ENCODE results near the gene IKZF2. TPM values are rescaled to one million over a fixed set of nuclear protein-coding genes. Genes with fewer than 3 reads are reported as not detected.

Gene IKZF2
- total RNA-seq, 1 experiment from 2014 or later: 0.97 TPM

DNA sequence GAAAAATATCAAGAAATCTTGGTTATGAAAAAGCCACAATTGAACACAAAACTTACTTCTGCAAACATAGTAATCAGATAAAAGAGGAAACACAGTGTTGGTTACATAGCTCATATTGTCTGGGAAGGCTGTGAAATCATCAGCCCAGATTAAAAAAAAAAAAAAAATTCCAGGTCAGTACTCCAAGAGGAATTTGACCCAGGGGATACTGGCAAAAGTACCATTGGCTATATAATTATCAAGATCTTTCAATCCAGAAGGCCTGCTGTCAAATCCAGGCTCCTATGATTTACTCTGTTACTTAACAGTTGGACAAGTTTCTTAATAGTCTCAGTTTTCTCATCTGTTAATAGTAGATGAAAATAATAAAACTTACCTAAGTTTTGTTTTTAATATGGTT, 12.9 kb upstream of the IKZF2 start:
- DNase-seq: no peak
- no peaks in the 10 kb centered on the region for H3K36me3 ChIP-seq (replicated peaks; ENCODE audit: control insufficient read depth, insufficient read depth, low read length)
- no peak overlapping the region for H3K4me3 ChIP-seq (ENCODE audit: insufficient read depth, low read depth, low read length)
- H3K27me3 ChIP-seq (ENCODE audit: control insufficient read depth, insufficient read depth, low read length): no peaks in the 10 kb centered on the region

DNA sequence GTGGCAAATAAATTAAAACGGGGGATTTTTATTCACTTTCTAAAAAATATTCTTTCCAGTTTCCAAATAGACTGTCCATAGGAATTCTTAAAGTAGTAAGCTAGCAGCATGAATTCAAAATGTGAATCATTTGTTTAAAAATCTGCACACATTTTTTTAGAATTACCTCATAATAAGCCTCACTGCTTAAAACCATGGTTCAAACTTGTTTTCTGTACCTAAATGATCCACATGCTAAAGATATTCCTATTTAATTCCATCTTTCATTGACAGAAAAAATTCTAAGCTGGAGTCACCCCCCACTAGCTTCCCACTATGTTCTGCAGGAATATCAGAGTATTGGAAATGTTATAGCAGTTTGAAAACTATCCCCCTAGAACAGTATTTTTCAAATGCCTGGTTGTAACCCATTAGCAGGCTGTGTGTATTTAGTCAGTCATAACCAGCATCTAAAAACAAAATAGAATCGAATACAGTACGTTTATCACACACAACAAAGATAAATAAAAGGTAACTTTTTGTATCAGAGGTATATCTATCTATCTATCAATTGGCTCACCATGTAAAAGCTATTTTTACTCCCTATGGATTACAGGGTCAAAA, 11.2 kb upstream of the IKZF2 start:
- Histone ChIP-seq H3K4me3 (ENCODE audit: insufficient read depth, low read depth, low read length) (no peak overlapping the region), H3K27me3 (ENCODE audit: control insufficient read depth, insufficient read depth, low read length) (no peaks in the 10 kb centered on the region), H3K36me3 (replicated peaks; ENCODE audit: control insufficient read depth, insufficient read depth, low read length) (no peaks in the 10 kb centered on the region)
- no peak for DNase-seq

DNA sequence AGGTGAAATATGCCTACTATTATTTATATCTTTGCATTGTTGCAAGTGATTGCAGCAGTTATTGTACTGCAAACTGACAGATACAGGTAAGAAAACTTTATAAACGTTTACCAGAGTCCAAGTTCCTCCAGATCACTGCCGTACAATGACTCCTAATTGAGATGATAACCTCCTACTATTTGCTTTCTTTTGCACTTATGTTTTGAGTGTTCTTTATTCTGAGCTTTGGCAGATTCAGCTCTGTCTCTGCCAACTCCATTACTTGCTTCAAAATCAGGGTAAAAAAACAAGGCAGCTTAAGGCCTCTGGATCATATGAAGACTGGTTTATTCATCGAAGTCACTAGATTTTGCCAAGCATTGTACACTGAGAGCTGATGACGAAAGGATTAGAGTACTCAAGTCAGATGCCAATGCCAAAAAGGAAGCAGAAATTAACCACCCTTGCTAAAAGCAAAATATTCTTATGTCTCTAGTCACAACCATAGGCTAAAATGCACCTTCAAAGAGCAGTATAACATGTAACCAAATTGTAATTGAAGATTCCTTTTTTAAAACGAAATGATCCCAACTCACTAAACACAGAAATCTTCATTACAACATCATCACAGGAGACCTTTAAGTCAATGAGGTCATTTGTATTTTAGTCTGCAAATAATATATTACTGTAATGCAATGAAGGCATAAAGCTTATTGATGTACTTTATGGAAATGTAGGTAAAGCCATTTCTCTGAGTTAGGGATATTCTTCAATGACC, 10.5 kb upstream of the IKZF2 start:
- no peaks in the 10 kb centered on the region for H3K27me3 ChIP-seq (ENCODE audit: control insufficient read depth, insufficient read depth, low read length)
- no peaks in the 10 kb centered on the region for H3K36me3 ChIP-seq (replicated peaks; ENCODE audit: control insufficient read depth, insufficient read depth, low read length)
- no peak overlapping the region for H3K4me3 ChIP-seq (ENCODE audit: insufficient read depth, low read depth, low read length)
- DNase-seq: no peak

DNA sequence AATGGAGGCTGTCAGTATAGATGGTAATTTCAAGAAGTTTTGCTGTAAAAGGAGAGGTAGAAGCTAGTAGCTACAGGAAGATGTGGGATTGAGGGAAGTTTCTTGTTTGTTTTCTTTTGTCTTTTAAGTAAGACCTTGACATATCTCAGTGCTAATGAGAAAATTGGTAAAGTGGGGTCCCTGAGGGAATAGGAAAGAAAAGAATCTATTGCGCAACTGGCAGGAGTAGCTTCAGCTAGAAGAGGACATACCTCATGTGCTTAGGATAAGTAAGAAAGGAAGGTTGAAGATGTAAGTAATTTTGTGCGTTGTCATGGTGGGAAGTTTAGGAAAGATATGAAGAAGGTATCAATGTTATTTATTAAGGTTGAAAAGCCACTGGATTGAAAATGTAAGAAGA, 8.4 kb upstream of the IKZF2 start:
- Histone ChIP-seq H3K36me3 (replicated peaks; ENCODE audit: control insufficient read depth, insufficient read depth, low read length) (no peaks in the 10 kb centered on the region), H3K4me3 (ENCODE audit: insufficient read depth, low read depth, low read length) (no peak overlapping the region), H3K27me3 (ENCODE audit: control insufficient read depth, insufficient read depth, low read length) (no peaks in the 10 kb centered on the region)
- no peak for DNase-seq

DNA sequence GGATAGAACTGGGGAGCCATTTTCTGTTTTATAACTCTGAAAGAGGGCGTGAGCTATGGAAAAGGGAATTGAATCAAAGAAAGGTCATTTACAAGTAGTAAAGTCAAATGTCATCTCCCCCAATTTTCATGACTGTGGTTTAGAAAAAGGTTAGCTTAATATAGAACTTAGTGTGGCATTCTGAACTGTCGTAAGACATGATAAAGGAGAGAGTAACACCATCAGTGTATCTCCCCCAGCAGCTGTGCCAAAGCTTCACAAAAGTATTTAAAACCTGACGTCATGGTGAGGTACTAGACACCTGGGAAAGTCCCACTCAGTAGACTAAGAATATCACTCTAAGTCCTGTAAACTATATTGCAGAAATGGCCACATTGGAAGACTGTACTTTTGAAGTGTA, 5.8 kb upstream of the IKZF2 start:
- peaks cover 4% of the 10 kb centered on the region; the same call in 1 of the 2 replicates for H3K27me3 ChIP-seq (ENCODE audit: control insufficient read depth, insufficient read depth, low read length)
- DNase-seq: no peak
- H3K36me3 ChIP-seq (replicated peaks; ENCODE audit: control insufficient read depth, insufficient read depth, low read length): no peaks in the 10 kb centered on the region
- H3K4me3 ChIP-seq (ENCODE audit: insufficient read depth, low read depth, low read length): no peak overlapping the region

DNA sequence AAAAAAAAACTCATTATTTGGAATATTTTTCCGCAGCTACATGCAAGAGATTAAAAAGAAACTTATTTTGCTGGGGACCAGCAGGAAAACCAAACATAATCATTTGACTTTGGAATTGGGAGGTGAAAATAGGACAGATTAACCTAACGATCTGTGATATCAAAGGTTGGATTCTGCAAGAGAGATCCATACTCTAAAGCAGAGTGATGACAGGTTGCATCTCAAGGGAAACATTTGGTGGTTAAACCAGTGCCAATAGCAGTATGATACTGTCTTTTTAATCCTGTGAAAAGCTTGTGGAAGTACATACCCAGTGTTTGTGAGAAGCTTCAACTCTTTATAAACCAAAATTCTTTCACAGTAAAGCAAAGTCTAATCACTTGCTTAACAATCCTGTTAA, 5.3 kb upstream of the IKZF2 start:
- Histone ChIP-seq H3K36me3 (replicated peaks; ENCODE audit: control insufficient read depth, insufficient read depth, low read length) (no peaks in the 10 kb centered on the region), H3K27me3 (ENCODE audit: control insufficient read depth, insufficient read depth, low read length) (peaks cover 4% of the 10 kb centered on the region; the same call in 1 of the 2 replicates), H3K4me3 (ENCODE audit: insufficient read depth, low read depth, low read length) (no peak overlapping the region)
- no peak for DNase-seq

DNA sequence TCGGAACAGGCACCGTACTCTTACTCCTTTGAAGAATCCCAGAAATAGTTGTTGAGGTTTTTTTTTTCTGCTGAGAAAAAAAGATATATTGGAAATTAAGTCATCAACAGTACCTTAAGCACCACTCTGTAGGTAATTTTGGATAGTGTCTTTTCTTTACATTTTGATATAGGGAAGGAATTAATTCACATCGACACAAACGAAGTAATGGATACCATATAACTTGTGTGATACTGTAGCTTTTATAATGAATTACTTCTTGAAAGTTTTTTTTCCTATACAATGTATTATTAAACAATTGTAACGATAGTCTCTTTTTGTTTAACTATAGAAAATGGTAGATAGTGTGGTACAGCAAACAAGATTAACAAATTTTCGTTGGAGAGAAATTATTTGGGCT, 1.5 kb upstream of the IKZF2 start:
- Histone ChIP-seq H3K27me3 (ENCODE audit: control insufficient read depth, insufficient read depth, low read length) (peaks cover 4% of the 10 kb centered on the region; the same call in 1 of the 2 replicates), H3K4me3 (ENCODE audit: insufficient read depth, low read depth, low read length) (no peak overlapping the region; the same call in 1 of the 2 replicates), H3K36me3 (replicated peaks; ENCODE audit: control insufficient read depth, insufficient read depth, low read length) (no peaks in the 10 kb centered on the region)
- no peak for DNase-seq

DNA sequence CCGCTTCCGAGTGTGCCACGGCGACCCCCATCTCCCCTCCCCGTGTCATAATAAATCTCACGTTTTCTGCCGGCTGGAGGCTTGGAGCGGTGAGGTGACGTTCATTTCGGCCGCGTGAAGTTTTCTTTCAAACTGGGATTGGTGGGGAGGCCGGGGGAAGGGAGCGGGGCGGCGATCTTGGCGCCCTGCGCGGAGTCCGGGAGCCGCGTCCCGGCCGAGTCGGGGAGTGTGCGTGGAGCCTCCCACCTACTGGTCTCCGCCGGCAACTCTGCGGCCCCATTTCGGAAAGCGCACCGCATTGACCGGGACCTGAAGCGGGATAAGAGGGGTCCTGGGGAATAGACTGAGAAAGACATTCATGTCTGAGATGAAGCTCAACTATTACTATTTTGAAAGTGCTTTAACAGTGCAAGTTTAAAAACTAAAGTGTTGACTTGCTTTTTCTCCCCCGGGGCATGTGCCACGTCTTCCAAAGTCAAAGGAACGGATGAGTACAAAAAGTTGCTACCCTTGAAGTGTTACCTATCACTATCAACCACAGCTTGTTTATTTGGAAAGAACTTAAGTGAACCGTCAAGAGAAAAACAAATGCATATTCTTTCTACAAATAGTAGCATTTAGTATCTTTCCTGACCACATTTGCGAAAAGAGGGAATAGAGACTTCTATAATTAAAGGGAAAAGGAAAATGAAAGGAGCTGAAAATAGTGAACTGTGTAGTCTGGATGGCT, 818 bp upstream of the IKZF2 start:
- DNase-seq: peak; percentile 58
- Histone ChIP-seq H3K27me3 (ENCODE audit: control insufficient read depth, insufficient read depth, low read length) (peaks cover 4% of the 10 kb centered on the region; the same call in 1 of the 2 replicates), H3K36me3 (replicated peaks; ENCODE audit: control insufficient read depth, insufficient read depth, low read length) (no peaks in the 10 kb centered on the region), H3K4me3 (ENCODE audit: insufficient read depth, low read depth, low read length) (peak overlapping the region; percentile 67)

DNA sequence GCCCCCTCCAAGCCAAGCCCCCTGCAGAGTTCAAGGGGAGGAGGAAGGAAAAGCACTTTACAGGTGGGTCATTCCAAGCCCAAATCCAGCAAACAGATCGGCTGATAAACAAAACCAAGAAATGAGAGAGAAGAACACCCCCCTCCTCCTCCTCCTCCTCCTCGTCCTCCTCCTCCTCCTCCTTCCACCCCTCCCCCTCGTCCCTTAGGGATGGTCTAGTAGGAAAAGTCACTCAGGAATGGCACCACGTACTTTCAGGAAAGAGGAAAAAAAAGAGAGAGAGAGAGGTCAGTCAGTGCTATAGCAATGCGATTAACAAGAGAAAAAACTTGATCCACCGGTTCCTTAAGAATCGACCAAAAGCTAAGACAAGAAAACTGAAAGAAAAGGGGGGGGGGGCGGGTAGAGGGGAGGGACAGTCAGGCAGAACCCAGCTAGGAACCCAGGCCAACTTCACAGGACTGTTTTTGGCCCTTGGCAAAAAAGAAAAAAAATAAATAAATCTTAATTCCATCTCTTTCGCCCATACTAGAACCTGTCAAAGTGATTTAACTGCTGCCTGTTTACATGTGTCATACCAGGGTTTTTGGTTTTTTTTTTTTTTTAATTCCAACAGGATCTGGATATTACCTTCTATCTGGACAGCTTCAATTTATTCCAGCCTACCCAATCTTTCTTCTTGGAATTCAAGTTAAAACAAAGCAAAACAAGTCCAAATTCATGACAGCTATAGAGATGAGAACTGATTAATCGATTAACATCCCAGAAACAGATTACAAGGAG, 906 bp downstream of the IKZF2 start:
- Histone ChIP-seq H3K4me3 (ENCODE audit: insufficient read depth, low read depth, low read length) (peak overlapping the region; percentile 67), H3K27me3 (ENCODE audit: control insufficient read depth, insufficient read depth, low read length) (peaks cover 4% of the 10 kb centered on the region; the same call in 1 of the 2 replicates), H3K36me3 (replicated peaks; ENCODE audit: control insufficient read depth, insufficient read depth, low read length) (no peaks in the 10 kb centered on the region)
- peak; percentile 30 for DNase-seq

DNA sequence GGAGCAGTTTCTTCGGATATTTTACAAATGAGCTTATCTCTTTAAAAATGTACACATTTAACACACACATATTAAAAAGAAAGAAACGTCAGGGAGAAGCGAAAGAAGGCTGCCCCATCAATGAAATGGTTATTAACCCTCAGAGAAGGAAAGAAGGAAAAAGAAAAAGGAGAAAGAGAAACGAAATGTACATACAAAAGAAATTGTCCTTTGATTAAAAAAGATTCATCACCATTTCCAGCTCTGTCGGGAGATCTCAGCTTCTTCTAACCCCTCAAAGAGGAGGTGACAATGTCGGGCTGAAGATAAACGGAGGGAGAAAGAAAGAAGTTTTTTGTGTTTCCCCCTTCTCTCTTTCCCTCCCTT, 1.5 kb downstream of the IKZF2 start:
- peaks cover 4% of the 10 kb centered on the region; the same call in 1 of the 2 replicates for H3K27me3 ChIP-seq (ENCODE audit: control insufficient read depth, insufficient read depth, low read length)
- no peaks in the 10 kb centered on the region for H3K36me3 ChIP-seq (replicated peaks; ENCODE audit: control insufficient read depth, insufficient read depth, low read length)
- DNase-seq: no peak
- peak overlapping the region; percentile 43 for H3K4me3 ChIP-seq (ENCODE audit: insufficient read depth, low read depth, low read length)

DNA sequence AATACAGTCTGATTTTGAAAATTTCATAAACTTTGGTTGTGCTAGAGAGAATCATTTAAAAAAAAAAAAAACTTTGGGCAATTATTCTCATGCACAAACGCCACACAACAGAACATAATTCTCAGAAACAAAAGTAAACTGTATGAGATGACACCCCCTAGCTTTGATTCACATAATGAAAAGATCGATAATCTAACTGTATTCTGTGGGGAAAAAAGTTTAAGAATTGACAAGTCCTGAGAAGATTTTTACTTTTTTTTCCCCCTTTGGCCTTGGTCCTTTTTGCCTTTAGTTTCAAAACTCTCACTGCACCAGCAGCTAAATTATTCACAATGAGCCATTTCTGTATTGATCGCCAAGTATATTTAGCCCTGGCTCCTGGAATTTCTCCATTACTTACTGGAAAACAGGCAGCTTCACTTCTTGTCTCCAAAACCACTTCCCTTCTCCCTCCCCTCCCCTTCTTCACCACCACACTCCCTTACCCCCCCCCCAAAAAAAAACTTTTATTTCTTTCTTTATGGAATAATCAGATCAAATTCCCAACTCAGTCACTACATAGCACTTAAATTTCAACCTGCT, 2.0 kb downstream of the IKZF2 start:
- DNase-seq: no peak
- Histone ChIP-seq H3K4me3 (ENCODE audit: insufficient read depth, low read depth, low read length) (peak overlapping the region; percentile 43), H3K36me3 (replicated peaks; ENCODE audit: control insufficient read depth, insufficient read depth, low read length) (no peaks in the 10 kb centered on the region), H3K27me3 (ENCODE audit: control insufficient read depth, insufficient read depth, low read length) (peaks cover 4% of the 10 kb centered on the region; the same call in 1 of the 2 replicates)

DNA sequence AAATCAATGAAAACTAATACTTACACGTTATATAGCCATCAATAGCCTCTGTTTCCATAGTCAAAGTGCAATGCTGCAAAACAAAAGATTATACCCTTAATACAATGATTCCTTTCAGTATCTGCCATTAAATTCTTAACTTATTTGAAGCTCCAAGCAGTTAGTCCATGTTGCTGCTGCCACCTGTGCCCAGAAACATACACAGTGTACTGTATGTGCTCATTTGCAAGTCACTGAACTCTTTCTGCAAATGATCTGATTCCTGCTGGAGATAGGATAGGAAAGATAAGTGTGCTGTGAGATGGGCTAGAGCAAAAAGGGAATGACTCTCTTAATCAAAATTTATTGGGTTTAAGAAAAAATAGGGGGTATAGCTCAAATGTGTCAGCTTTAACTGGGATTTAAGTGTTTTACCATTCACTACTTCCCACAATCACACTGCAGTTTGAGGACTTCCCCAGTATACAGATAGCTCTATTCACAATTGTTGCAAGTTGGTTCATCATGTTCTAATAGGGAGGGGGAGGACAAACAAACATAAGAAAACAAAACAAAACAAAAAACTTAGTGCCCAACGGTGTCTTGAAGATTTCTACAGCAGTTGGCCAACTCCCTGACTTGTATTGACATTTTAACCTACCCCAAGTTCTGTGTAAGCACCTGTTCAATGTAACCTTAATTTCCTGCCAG, 2.7 kb downstream of the IKZF2 start:
- Histone ChIP-seq H3K36me3 (replicated peaks; ENCODE audit: control insufficient read depth, insufficient read depth, low read length) (no peaks in the 10 kb centered on the region), H3K27me3 (ENCODE audit: control insufficient read depth, insufficient read depth, low read length) (peaks cover 4% of the 10 kb centered on the region; the same call in 1 of the 2 replicates), H3K4me3 (ENCODE audit: insufficient read depth, low read depth, low read length) (no peak overlapping the region)
- no peak for DNase-seq

DNA sequence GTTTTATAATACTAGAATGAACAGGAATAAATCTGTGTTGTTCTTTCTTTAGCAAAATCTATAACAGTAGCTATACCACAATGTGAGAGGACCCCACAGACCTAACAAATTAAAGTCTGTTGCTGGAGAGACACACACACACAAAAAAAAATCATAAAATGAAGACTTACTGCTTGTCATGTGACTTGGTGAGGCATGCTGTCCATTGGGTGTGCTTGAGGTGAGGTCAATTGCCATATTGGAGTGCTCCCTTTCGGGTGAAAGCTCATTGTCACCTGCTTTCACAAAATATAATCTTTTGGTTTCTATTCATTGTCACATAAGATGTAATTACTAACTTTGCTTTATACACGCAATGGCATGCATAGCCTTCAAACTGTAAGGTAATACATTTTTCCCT, 3.9 kb downstream of the IKZF2 start:
- no peak for DNase-seq
- H3K36me3 ChIP-seq (replicated peaks; ENCODE audit: control insufficient read depth, insufficient read depth, low read length): no peaks in the 10 kb centered on the region
- no peaks in the 10 kb centered on the region for H3K27me3 ChIP-seq (ENCODE audit: control insufficient read depth, insufficient read depth, low read length)
- H3K4me3 ChIP-seq (ENCODE audit: insufficient read depth, low read depth, low read length): no peak overlapping the region
